Ascending aorta (tissue), 2 donors: ENCODE data around the gene DBH. TPM values are rescaled to one million over a fixed set of nuclear protein-coding genes. Genes with fewer than 3 reads are reported as not detected.

ENCODE experiments used
- DNase-seq, 2 donors: peaks; one replicate each; pipeline ENCODE4 v3.0.0-alpha.2; 2019; ENCODE audit warnings: low spot score in 2 of 2
- H3K27ac ChIP-seq, 2 donors: fragments of 200-600 bp; sonication (generic); one replicate each; pipeline ENCODE4 v1.5.1; 2016 to 2017; ENCODE audit warnings: mild to moderate bottlenecking in 1 of 2
- H3K27me3 ChIP-seq: fragments of 200-600 bp; sonication (generic); one replicate; pipeline ENCODE4 v1.5.1; 2017
- H3K36me3 ChIP-seq, 2 donors: fragments of 200-600 bp; sonication (generic); one replicate each; pipeline ENCODE4 v1.5.1; 2016
- H3K4me1 ChIP-seq, 2 donors: fragments of 200-600 bp; sonication (generic); one replicate each; pipeline ENCODE4 v1.5.1; 2016 to 2017; ENCODE audit warnings: mild to moderate bottlenecking in 1 of 2
- H3K4me3 ChIP-seq, 2 donors: fragments of 200-600 bp; sonication (generic); one replicate each; pipeline ENCODE4 v1.5.1; 2016 to 2017; ENCODE audit warnings: mild to moderate bottlenecking in 1 of 2
- H3K9me3 ChIP-seq, 2 donors: fragments of 200-600 bp; sonication (generic); one replicate each; pipeline ENCODE4 v1.5.1; 2016
- CTCF ChIP-seq, 3 experiments: fragments of 200-600 bp in 2 of 3; fragments of 450-650 bp in 1 of 3; sonication (generic) in 2 of 3; IDR thresholded peaks; one replicate each; pipeline ENCODE4 v1.5.1; 2016 to 2019; ENCODE audit warnings: antibody characterized with exemption in 3 of 3, mild to moderate bottlenecking in 1 of 3, moderate library complexity in 1 of 3
- intact Hi-C: fragments of 100-400 bp; cut with DNase I; formaldehyde crosslinking; loops from one replicate; pipeline ENCODE4 v1.15.1; 2023
- total RNA-seq: library from RNA; depleted of rRNA; stranded (reverse); fragments of >200 nt; gene quantifications from one replicate; pipeline ENCODE4 v1.1.0, GENCODE V29; 2016

Gene DBH
- total RNA-seq, 1 donor from 2014 or later = not detected

GRCh38 chr9:133665535-133665934 lies 29.4 kb downstream of the DBH start:
- intact Hi-C loops = no loop called here
- Histone ChIP-seq H3K4me3 (no peak overlapping the region), H3K4me1 (no peaks in the 10 kb centered on the region), H3K27me3 (no peaks in the 10 kb centered on the region), H3K36me3 (no peaks in the 10 kb centered on the region), H3K9me3 (no peaks in the 10 kb centered on the region), H3K27ac (no peak overlapping the region)
- no peak for TF ChIP-seq CTCF (IDR thresholded peaks at IDR 0.05)
- no peak for DNase-seq

- no peak for TF ChIP-seq CTCF (IDR thresholded peaks at IDR 0.05)
- Histone ChIP-seq H3K27me3 (no peaks in the 10 kb centered on the region), H3K4me3 (no peak overlapping the region), H3K9me3 (no peaks in the 10 kb centered on the region), H3K4me1 (no peaks in the 10 kb centered on the region), H3K36me3 (no peaks in the 10 kb centered on the region), H3K27ac (no peak overlapping the region)
- intact Hi-C loops = no loop called here
- no peak for DNase-seq
Observed at GRCh38 chr9:133666387-133666786, 30.2 kb downstream of the DBH start.

DNA sequence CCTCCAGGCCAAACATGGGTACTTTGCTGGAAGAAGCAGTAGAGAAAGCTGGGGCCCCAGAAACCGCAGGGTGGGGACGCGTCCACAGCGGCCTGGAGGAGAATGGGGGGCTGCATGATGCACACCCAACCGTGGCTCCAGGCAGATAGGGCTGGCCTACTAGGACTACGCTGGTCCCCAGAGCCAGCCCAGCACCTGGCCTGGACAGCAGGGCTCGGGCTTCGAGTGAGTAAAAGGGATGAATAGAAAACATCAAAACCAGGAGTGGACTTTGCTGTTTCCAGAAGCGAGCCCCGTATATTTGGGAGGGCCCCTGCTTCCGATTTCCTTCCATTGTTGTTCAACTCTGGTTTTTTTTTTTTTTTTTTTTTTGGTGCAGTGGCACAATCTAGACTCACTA lies 30.7 kb downstream of the DBH start:
- no peaks in the 10 kb centered on the region for H3K27me3 ChIP-seq
- DNase-seq = no peak

GRCh38 chr9:133667759-133668450 lies 31.7 kb downstream of the DBH start:
- DNase-seq = no peak
- Histone ChIP-seq H3K27ac (no peak overlapping the region), H3K27me3 (no peaks in the 10 kb centered on the region), H3K9me3 (no peaks in the 10 kb centered on the region), H3K4me1 (no peaks in the 10 kb centered on the region), H3K36me3 (no peaks in the 10 kb centered on the region), H3K4me3 (no peak overlapping the region)
- no peak for TF ChIP-seq CTCF (IDR thresholded peaks at IDR 0.05)
- intact Hi-C loops = no loop called here

More for the DNA sequence above, 30.7 kb downstream of the DBH start:
- no peak for TF ChIP-seq CTCF (IDR thresholded peaks at IDR 0.05)
- no peak overlapping the region for H3K4me3 ChIP-seq
- H3K27ac ChIP-seq = no peak overlapping the region
- intact Hi-C loops = no loop called here
- H3K9me3 ChIP-seq = no peaks in the 10 kb centered on the region
- H3K4me1 ChIP-seq = no peaks in the 10 kb centered on the region
- H3K36me3 ChIP-seq = no peaks in the 10 kb centered on the region

DNA sequence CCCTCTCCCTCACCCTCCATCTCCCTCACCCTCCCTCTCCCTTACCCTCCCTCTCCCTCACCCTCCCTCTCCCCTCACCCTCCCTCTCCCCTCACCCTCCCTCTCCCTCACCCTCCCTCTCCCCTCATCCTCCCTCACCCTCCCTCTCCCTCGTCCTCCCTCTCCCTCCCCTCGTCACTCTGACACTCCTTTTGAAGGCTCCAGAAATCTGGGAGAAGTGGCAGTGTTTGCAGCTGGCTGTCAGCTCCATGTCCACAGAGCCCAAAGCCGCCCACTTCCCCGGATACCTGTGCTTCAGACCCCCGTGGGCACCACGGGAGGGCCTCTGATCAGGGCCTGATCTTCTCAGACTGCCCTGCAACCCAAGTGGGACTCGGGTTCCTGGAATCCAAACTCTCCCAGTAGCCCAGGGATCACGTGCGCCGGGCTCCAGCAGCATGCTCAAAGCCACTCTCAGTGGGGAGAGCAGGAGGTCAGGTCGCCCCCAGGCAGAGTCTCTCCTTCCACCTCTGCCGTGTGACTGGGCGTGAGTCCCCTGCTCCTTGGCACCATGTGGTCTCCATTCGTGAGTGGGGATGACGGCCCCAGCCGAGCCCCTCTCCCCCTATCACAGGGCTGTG lies 33.1 kb downstream of the DBH start:
- H3K27me3 ChIP-seq = no peaks in the 10 kb centered on the region
- no peak for TF ChIP-seq CTCF (IDR thresholded peaks at IDR 0.05)
- no peak overlapping the region for H3K4me3 ChIP-seq
- H3K4me1 ChIP-seq = no peaks in the 10 kb centered on the region
- DNase-seq = no peak
- H3K9me3 ChIP-seq = no peaks in the 10 kb centered on the region
- H3K36me3 ChIP-seq = no peaks in the 10 kb centered on the region
- no peak overlapping the region for H3K27ac ChIP-seq
- intact Hi-C loops = no loop called here
